NCI-H460 (cell line): ENCODE results near the gene CELF6. TPM values are rescaled to one million over a fixed set of nuclear protein-coding genes. Genes with fewer than 3 reads are reported as not detected.
"Not testable (repeated sequence)": the region's sequence is repeated elsewhere in the genome, so short reads cannot be mapped to it uniquely, and the experiment has no call there.

ENCODE experiments used
- DNase-seq: peaks from one replicate; pipeline ENCODE4 v3.0.0-alpha.2; 2016; ENCODE audit warnings: low read depth; ENCODE audit errors: extremely low read depth
- total RNA-seq: library from RNA; depleted of rRNA; stranded (reverse); fragments of >200 nt; shearing (Covaris generic); gene quantifications from 2 replicates; pipeline ENCODE4 v1.2.3, GENCODE V29; 2014

The CELF6 gene
- total RNA-seq, 1 experiment from 2014 or later: 0.10 TPM

- DNase-seq: no peak
Observed at GRCh38 chr15:72318408-72318942, 1.5 kb downstream of the CELF6 start.

GRCh38 chr15:72315706-72316370, 4.1 kb downstream of the CELF6 start:
- DNase-seq: no peak

GRCh38 chr15:72313881-72314280, 6.1 kb downstream of the CELF6 start:
- no peak for DNase-seq

DNA sequence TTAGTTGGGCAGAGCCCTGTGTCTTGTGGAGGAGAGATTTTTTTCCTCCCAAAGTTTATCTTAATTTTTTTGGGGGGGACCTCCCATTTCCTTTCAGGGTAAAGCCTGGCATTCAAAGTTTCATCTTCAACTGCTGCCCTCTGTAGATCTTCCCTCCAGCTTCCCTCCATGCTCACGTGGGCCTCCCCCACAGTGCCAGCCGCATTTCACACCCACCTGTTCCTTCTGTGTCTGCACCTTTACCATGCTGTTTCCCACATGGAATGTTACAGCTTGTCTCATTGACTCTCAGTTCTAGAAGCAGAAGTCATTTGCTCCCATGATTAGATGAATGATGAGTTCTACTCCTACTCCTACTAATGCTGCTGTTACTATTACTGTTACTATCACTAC, 6.5 kb downstream of the CELF6 start:
- no peak for DNase-seq

DNA sequence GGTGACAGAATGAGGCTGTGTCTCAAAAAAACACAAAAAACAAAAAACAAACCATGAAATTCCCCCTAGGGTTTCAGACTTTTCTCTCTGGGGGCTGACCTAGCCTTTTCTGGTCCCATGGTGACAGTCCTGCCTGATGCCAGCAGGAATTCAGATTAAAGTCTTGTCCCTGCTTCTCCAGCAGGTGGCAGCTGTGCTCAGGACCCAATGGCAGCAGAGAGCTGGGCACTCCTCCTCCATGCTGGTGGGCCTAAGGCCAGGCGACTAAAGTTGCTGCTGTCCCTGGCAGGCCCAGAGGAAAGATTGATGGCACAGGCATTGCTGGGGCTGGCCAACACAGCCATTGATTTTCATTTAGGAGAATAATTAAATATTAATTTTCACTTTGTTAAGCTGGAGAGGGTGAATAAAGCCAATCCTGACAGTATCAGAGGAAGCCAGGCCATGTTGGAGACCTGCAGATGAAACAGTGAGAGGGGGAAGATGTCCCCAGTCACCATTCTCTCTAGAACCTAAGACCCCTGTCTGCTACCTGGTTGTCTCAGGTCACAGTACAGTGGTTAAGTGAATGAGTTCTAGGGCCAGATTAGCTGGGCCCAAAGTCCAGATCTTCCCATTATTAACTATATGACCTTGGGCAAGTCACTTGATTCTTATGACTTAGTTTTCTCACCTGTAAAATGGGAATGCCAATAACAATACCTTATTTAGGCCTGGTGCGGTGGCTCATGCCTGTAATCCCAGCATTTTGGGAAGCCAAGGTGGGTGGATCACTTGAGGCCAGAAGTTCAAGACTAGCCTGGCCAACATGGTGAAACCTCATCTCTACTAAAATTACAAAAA, 7.1 kb downstream of the CELF6 start:
- DNase-seq: peak; percentile 58

- no peak for DNase-seq
Observed at GRCh38 chr15:72307026-72307425, 12.9 kb downstream of the CELF6 start.

DNA sequence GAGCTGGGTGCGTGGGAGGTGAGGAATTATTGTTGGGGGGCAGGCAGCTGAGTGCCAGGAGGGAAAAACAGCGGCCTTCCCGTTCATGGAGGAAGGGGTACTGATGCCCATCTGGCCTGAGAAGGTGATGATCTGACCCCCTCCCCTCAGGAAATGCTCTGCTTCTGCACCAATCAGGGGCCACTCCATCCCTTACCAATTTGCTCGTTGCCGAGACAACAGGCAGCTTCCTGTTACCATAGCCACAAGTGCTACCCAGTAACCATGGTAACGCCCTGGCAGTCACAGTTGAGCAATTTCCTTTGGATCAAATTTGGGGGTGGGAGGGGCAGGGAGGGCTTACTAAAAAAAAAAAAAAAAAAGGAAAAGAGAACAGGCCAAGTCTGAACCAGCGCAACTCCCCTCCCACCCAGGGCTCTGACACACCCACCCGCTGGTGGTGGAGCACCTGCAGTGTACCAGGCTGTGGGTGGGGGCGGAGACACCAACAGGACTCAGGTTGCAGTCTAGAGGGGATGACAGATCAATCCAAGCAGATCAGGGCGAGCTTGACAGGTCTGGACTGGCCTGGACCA, 13.7 kb downstream of the CELF6 start:
- DNase-seq: no peak

DNA sequence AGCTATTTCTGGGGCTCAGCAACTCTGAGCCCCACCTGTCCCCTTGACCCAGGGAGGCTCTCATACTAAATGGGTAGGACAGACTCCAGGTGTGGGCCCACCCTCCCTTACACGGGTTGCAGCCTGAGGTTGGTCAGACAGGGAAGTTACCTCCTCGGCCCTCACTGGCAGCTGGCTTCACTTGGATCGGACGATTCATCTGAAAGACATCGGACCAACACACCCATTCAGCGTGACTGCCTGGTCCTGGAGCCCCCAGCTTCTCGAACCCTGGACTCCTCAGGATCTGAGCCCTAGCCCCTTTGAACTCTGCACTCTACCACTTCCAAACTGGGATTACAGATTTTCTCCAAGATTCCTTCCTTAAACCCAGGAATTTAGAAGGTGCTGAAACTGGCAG, 15.4 kb downstream of the CELF6 start:
- no peak for DNase-seq

GRCh38 chr15:72302955-72303354, 17.0 kb downstream of the CELF6 start:
- DNase-seq: no peak

- no peak for DNase-seq
Observed at GRCh38 chr15:72289597-72290325, 30.2 kb downstream of the CELF6 start.

- DNase-seq: no peak
Observed at GRCh38 chr15:72288796-72289596, 31.0 kb downstream of the CELF6 start.

GRCh38 chr15:72285927-72286516, 33.9 kb downstream of the CELF6 start:
- DNase-seq: peak; percentile 52

DNA sequence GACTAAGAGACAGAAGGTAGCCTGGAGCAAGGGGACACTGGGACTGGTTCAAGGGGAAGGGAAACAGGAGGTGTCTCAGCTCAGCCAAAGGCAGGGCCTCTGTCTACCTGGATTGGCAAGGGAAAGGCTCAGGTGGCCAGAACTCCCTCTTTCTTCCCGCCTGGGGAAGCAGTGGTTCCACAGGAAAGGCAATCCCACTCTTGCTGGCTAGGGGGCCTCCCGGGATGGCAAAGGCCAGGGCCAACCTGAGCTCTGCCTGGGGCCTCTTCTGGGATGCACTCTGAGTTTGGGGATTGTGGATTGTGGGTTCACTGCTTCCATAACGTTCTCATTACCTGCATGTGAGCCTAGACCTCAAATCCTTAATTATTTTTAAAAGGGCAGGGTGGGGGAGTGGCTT, 34.6 kb downstream of the CELF6 start:
- no peak for DNase-seq

DNA sequence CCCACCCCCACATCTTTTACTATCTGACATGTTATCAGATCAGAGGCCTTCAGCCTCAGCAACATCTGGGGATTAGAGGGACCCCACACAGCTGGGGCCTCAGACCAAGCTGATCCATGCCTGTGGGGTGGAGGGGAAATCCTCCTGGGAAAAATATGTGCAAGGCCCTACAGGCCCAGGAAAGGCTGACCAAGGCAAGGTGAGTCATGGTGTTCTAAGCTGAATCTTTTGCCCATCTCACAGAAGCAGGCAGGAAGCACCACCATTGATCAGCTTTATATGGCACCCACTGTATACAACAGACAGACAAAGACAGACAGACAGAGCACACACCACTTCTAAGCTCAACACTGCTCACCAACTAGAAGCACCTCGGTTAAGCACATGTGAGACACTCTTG, 35.2 kb downstream of the CELF6 start:
- DNase-seq: no peak

GRCh38 chr15:72281713-72282112, 38.2 kb downstream of the CELF6 start:
- DNase-seq: no peak

- DNase-seq: no peak
Observed at GRCh38 chr15:72280751-72281150, 39.2 kb downstream of the CELF6 start.

GRCh38 chr15:72278737-72279136, 41.2 kb downstream of the CELF6 start:
- DNase-seq: no peak

GRCh38 chr15:72276326-72276700, 43.6 kb downstream of the CELF6 start:
- DNase-seq: no peak

DNA sequence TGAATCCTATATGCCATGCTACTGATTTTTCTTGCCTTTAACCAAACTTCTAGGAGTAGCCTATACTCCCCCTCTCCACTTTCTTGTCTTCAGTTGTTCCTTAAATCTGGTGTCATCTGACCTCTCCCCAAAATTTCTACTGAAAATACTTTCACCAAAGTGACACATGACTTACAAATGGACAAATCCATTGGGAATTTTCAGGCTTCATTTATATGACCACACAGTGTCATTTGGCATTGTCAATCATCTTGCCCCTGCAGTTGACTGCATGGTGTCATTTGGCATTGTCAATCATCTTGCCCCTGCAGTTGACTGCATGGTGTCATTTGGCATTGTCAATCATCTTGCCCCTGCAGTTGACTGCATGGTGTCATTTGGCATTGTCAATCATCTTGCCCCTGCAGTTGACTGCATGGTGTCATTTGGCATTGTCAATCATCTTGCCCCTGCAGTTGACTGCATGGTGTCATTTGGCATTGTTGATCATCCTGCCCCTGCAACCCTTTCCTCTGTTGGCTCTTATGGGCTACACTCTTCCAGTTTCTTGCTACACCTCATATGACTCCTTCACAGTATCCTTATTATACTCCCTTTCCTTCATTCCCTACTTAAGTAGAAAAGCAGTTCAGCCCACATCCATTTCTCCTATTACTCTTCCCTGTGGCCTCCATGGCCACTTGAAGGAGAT, 44.2 kb downstream of the CELF6 start:
- not testable (repeated sequence) for DNase-seq
